Measurements from ENCODE around the gene KPTN. TPM values are rescaled to one million over a fixed set of nuclear protein-coding genes. Genes with fewer than 3 reads are reported as not detected.

The KPTN gene
- total RNA-seq, 2 donors from 2014 or later, result 2.8 to 2.9 TPM

- H3K36me3 ChIP-seq, result peaks cover 66% of the 10 kb centered on the region
- TF ChIP-seq CTCF (IDR thresholded peaks at IDR 0.05), result no peak
- H3K27me3 ChIP-seq, result no peaks in the 10 kb centered on the region
- no peaks in the 10 kb centered on the region for H3K9me3 ChIP-seq
- peak overlapping the region; percentile 9 to 68 for H3K27ac ChIP-seq
- H3K4me1 ChIP-seq, result peaks cover 0 to 49% of the 10 kb centered on the region in 2 donors
- no peak overlapping the region for H3K4me3 ChIP-seq
- DNase-seq (ENCODE audit: low spot score), result no peak
These were observed 13.2 kb upstream of the KPTN start for GRCh38 chr19:47497050-47497766.

- TF ChIP-seq CTCF (IDR thresholded peaks at IDR 0.05), result no peak
- H3K4me1 ChIP-seq, result peaks cover 0 to 61% of the 10 kb centered on the region in 2 donors
- H3K27me3 ChIP-seq, result no peaks in the 10 kb centered on the region
- peak overlapping the region in 1 of 2 donors; percentile 68 for H3K27ac ChIP-seq
- H3K4me3 ChIP-seq, result no peak overlapping the region
- DNase-seq (ENCODE audit: low spot score), result no peak
- H3K9me3 ChIP-seq, result no peaks in the 10 kb centered on the region
- H3K36me3 ChIP-seq, result peaks cover 62% of the 10 kb centered on the region
These were observed 11.7 kb upstream of the KPTN start for GRCh38 chr19:47495478-47496372.

GRCh38 chr19:47494729-47495128 lies 10.7 kb upstream of the KPTN start:
- Histone ChIP-seq H3K27ac (peak overlapping the region in 1 of 2 donors; percentile 84), H3K4me1 (peaks cover 0 to 61% of the 10 kb centered on the region in 2 donors), H3K36me3 (peaks cover 58% of the 10 kb centered on the region), H3K27me3 (no peaks in the 10 kb centered on the region), H3K9me3 (no peaks in the 10 kb centered on the region), H3K4me3 (no peak overlapping the region)
- DNase-seq (ENCODE audit: low spot score), result no peak
- TF ChIP-seq CTCF (IDR thresholded peaks at IDR 0.05), result no peak

- no peaks in the 10 kb centered on the region for H3K27me3 ChIP-seq
- H3K9me3 ChIP-seq, result no peaks in the 10 kb centered on the region
- no peak for TF ChIP-seq CTCF (IDR thresholded peaks at IDR 0.05)
- peaks cover 59% of the 10 kb centered on the region for H3K36me3 ChIP-seq
- peak overlapping the region; percentile 78 to 84 for H3K27ac ChIP-seq
- no peak for DNase-seq (ENCODE audit: low spot score)
- H3K4me1 ChIP-seq, result peaks cover 0 to 61% of the 10 kb centered on the region in 2 donors
- H3K4me3 ChIP-seq, result no peak overlapping the region
These were observed 10.2 kb upstream of the KPTN start for GRCh38 chr19:47494211-47494547.

GRCh38 chr19:47493378-47494210 lies 9.6 kb upstream of the KPTN start:
- peak overlapping the region; percentile 78 to 84 for H3K27ac ChIP-seq
- no peaks in the 10 kb centered on the region for H3K9me3 ChIP-seq
- H3K36me3 ChIP-seq, result peaks cover 63% of the 10 kb centered on the region
- H3K4me1 ChIP-seq, result peaks cover 0 to 60% of the 10 kb centered on the region in 2 donors
- H3K4me3 ChIP-seq, result no peak overlapping the region
- no peak for DNase-seq (ENCODE audit: low spot score)
- no peaks in the 10 kb centered on the region for H3K27me3 ChIP-seq
- no peak for TF ChIP-seq CTCF (IDR thresholded peaks at IDR 0.05)

Data from right atrium auricular region (tissue), 2 donors.